Measurements from ENCODE around the gene TPD52L1.

The TPD52L1 gene

GRCh38 chr6:125197795-125198269 is 44.3 kb downstream of the TPD52L1 start:
- Mint-ChIP-seq H3K4me3 (no peak overlapping the region), H3K4me1 (ENCODE audit: low read depth) (no peaks in the 10 kb centered on the region), H3K36me3 (ENCODE audit: low read depth) (no peaks in the 10 kb centered on the region), H3K27ac (no peak overlapping the region), H3K27me3 (ENCODE audit: low read depth) (peaks cover 16% of the 10 kb centered on the region), H3K9me3 (no peaks in the 10 kb centered on the region)
- no peak for DNase-seq (ENCODE audit: low spot score)

GRCh38 chr6:125198398-125198937 is 44.9 kb downstream of the TPD52L1 start:
- no peak for DNase-seq (ENCODE audit: low spot score)
- H3K9me3 Mint-ChIP-seq = no peaks in the 10 kb centered on the region
- no peaks in the 10 kb centered on the region for H3K36me3 Mint-ChIP-seq (ENCODE audit: low read depth)
- H3K27ac Mint-ChIP-seq = no peak overlapping the region
- no peak overlapping the region for H3K4me3 Mint-ChIP-seq
- peaks cover 16% of the 10 kb centered on the region for H3K27me3 Mint-ChIP-seq (ENCODE audit: low read depth)
- no peaks in the 10 kb centered on the region for H3K4me1 Mint-ChIP-seq (ENCODE audit: low read depth)

GRCh38 chr6:125200941-125201340 is 47.4 kb downstream of the TPD52L1 start:
- H3K36me3 Mint-ChIP-seq (ENCODE audit: low read depth) = no peaks in the 10 kb centered on the region
- no peak overlapping the region for H3K4me3 Mint-ChIP-seq
- no peak overlapping the region for H3K27ac Mint-ChIP-seq
- H3K9me3 Mint-ChIP-seq = no peaks in the 10 kb centered on the region
- H3K27me3 Mint-ChIP-seq (ENCODE audit: low read depth) = peaks cover 12% of the 10 kb centered on the region
- no peak for DNase-seq (ENCODE audit: low spot score)
- no peaks in the 10 kb centered on the region for H3K4me1 Mint-ChIP-seq (ENCODE audit: low read depth)

- Mint-ChIP-seq H3K9me3 (no peaks in the 10 kb centered on the region), H3K27ac (no peak overlapping the region), H3K4me1 (ENCODE audit: low read depth) (no peaks in the 10 kb centered on the region), H3K36me3 (ENCODE audit: low read depth) (no peaks in the 10 kb centered on the region), H3K4me3 (no peak overlapping the region), H3K27me3 (ENCODE audit: low read depth) (peaks cover 12% of the 10 kb centered on the region)
- no peak for DNase-seq (ENCODE audit: low spot score)
Observed at GRCh38 chr6:125201961-125202729, 48.6 kb downstream of the TPD52L1 start.

- no peaks in the 10 kb centered on the region for H3K4me1 Mint-ChIP-seq (ENCODE audit: low read depth)
- DNase-seq (ENCODE audit: low spot score) = no peak
- no peak overlapping the region for H3K27ac Mint-ChIP-seq
- H3K27me3 Mint-ChIP-seq (ENCODE audit: low read depth) = peaks cover 12% of the 10 kb centered on the region
- no peak overlapping the region for H3K4me3 Mint-ChIP-seq
- H3K9me3 Mint-ChIP-seq = no peaks in the 10 kb centered on the region
- no peaks in the 10 kb centered on the region for H3K36me3 Mint-ChIP-seq (ENCODE audit: low read depth)
Observed at GRCh38 chr6:125203395-125203794, 49.8 kb downstream of the TPD52L1 start.

GRCh38 chr6:125205931-125206330 is 52.4 kb downstream of the TPD52L1 start:
- Mint-ChIP-seq H3K9me3 (no peaks in the 10 kb centered on the region), H3K4me3 (no peak overlapping the region), H3K36me3 (ENCODE audit: low read depth) (no peaks in the 10 kb centered on the region), H3K27ac (no peak overlapping the region), H3K4me1 (ENCODE audit: low read depth) (no peaks in the 10 kb centered on the region), H3K27me3 (ENCODE audit: low read depth) (peaks cover 8% of the 10 kb centered on the region)
- no peak for DNase-seq (ENCODE audit: low spot score)

GRCh38 chr6:125206389-125206788 is 52.8 kb downstream of the TPD52L1 start:
- no peaks in the 10 kb centered on the region for H3K36me3 Mint-ChIP-seq (ENCODE audit: low read depth)
- peaks cover 8% of the 10 kb centered on the region for H3K27me3 Mint-ChIP-seq (ENCODE audit: low read depth)
- H3K4me3 Mint-ChIP-seq = no peak overlapping the region
- H3K27ac Mint-ChIP-seq = no peak overlapping the region
- no peak for DNase-seq (ENCODE audit: low spot score)
- H3K4me1 Mint-ChIP-seq (ENCODE audit: low read depth) = no peaks in the 10 kb centered on the region
- no peaks in the 10 kb centered on the region for H3K9me3 Mint-ChIP-seq

GRCh38 chr6:125207956-125208355 is 54.4 kb downstream of the TPD52L1 start:
- no peaks in the 10 kb centered on the region for H3K9me3 Mint-ChIP-seq
- peaks cover 9% of the 10 kb centered on the region for H3K27me3 Mint-ChIP-seq (ENCODE audit: low read depth)
- no peak overlapping the region for H3K4me3 Mint-ChIP-seq
- no peaks in the 10 kb centered on the region for H3K36me3 Mint-ChIP-seq (ENCODE audit: low read depth)
- no peak overlapping the region for H3K27ac Mint-ChIP-seq
- no peak for DNase-seq (ENCODE audit: low spot score)
- H3K4me1 Mint-ChIP-seq (ENCODE audit: low read depth) = no peaks in the 10 kb centered on the region

- Mint-ChIP-seq H3K27me3 (ENCODE audit: low read depth) (peaks cover 11% of the 10 kb centered on the region), H3K4me3 (no peak overlapping the region), H3K27ac (no peak overlapping the region), H3K4me1 (ENCODE audit: low read depth) (no peaks in the 10 kb centered on the region), H3K36me3 (ENCODE audit: low read depth) (no peaks in the 10 kb centered on the region), H3K9me3 (no peaks in the 10 kb centered on the region)
- DNase-seq (ENCODE audit: low spot score) = no peak
Observed at GRCh38 chr6:125208625-125209249, 55.2 kb downstream of the TPD52L1 start.

- DNase-seq (ENCODE audit: low spot score) = no peak
- H3K4me1 Mint-ChIP-seq (ENCODE audit: low read depth) = no peaks in the 10 kb centered on the region
- H3K9me3 Mint-ChIP-seq = no peaks in the 10 kb centered on the region
- H3K4me3 Mint-ChIP-seq = no peak overlapping the region
- H3K27ac Mint-ChIP-seq = no peak overlapping the region
- no peaks in the 10 kb centered on the region for H3K36me3 Mint-ChIP-seq (ENCODE audit: low read depth)
- peaks cover 14% of the 10 kb centered on the region for H3K27me3 Mint-ChIP-seq (ENCODE audit: low read depth)
Observed at GRCh38 chr6:125210667-125211066, 57.1 kb downstream of the TPD52L1 start.

- Mint-ChIP-seq H3K36me3 (ENCODE audit: low read depth) (no peaks in the 10 kb centered on the region), H3K4me1 (ENCODE audit: low read depth) (no peaks in the 10 kb centered on the region), H3K4me3 (no peak overlapping the region), H3K27me3 (ENCODE audit: low read depth) (peaks cover 14% of the 10 kb centered on the region), H3K27ac (no peak overlapping the region), H3K9me3 (no peaks in the 10 kb centered on the region)
- DNase-seq (ENCODE audit: low spot score) = no peak
Observed at GRCh38 chr6:125211352-125211751, 57.8 kb downstream of the TPD52L1 start.

- DNase-seq (ENCODE audit: low spot score) = no peak
- Mint-ChIP-seq H3K27me3 (ENCODE audit: low read depth) (peaks cover 9% of the 10 kb centered on the region), H3K4me1 (ENCODE audit: low read depth) (no peaks in the 10 kb centered on the region), H3K27ac (no peak overlapping the region), H3K36me3 (ENCODE audit: low read depth) (no peaks in the 10 kb centered on the region), H3K4me3 (no peak overlapping the region), H3K9me3 (no peaks in the 10 kb centered on the region)
Observed at GRCh38 chr6:125212377-125212776, 58.8 kb downstream of the TPD52L1 start.

GRCh38 chr6:125213939-125214338 is 60.4 kb downstream of the TPD52L1 start:
- Mint-ChIP-seq H3K9me3 (no peaks in the 10 kb centered on the region), H3K4me1 (ENCODE audit: low read depth) (no peaks in the 10 kb centered on the region), H3K27ac (no peak overlapping the region), H3K4me3 (no peak overlapping the region), H3K27me3 (ENCODE audit: low read depth) (peaks cover 13% of the 10 kb centered on the region), H3K36me3 (ENCODE audit: low read depth) (no peaks in the 10 kb centered on the region)
- no peak for DNase-seq (ENCODE audit: low spot score)

GRCh38 chr6:125215252-125215819 is 61.8 kb downstream of the TPD52L1 start:
- no peak overlapping the region for H3K27ac Mint-ChIP-seq
- H3K4me3 Mint-ChIP-seq = no peak overlapping the region
- H3K27me3 Mint-ChIP-seq (ENCODE audit: low read depth) = peaks cover 13% of the 10 kb centered on the region

More at GRCh38 chr6:125215252-125215819, 61.8 kb downstream of the TPD52L1 start:
- Mint-ChIP-seq H3K4me1 (ENCODE audit: low read depth) (no peaks in the 10 kb centered on the region), H3K9me3 (no peaks in the 10 kb centered on the region), H3K36me3 (ENCODE audit: low read depth) (no peaks in the 10 kb centered on the region)
- DNase-seq (ENCODE audit: low spot score) = no peak

All from T-helper 2 cell treated with Interferon-gamma antibody and Interleukin-4, amounts not matched to agents 5 μg/mL and 100 μg/mL, for 36 hours (primary cell).